HepG2 (cell line): Measurements from ENCODE around the gene MPZL3. TPM values are rescaled to one million over a fixed set of nuclear protein-coding genes. Genes with fewer than 3 reads are reported as not detected.
A peak's percentile ranks its signal among the peaks of the same experiment; 100 is the strongest.

Source experiments
- CHD4 ChIP-seq: fragments of 200-600 bp; sonication (generic); IDR thresholded peaks from 2 replicates; pipeline ENCODE4 v1.7.0; 2017; ENCODE audit warnings: mild to moderate bottlenecking, low read length, borderline replicate concordance
- EP300 ChIP-seq, 3 experiments: sonication (generic) in 1 of 3; formaldehyde crosslinking in 1 of 3; IDR thresholded peaks; 2 replicates each; pipeline versions ENCODE4 v1.5.1 to v1.6.1; 2011 to 2020; ENCODE audit warnings: low read depth in 2 of 3, low read length in 2 of 3, borderline replicate concordance in 1 of 3, improper control_type of control experiment in 1 of 3, mild to moderate bottlenecking in 1 of 3, missing genetic modification reagents in 1 of 3, moderate library complexity in 1 of 3
- FOSL1 ChIP-seq: sonication (generic); formaldehyde crosslinking; IDR thresholded peaks from 2 replicates; pipeline ENCODE4 v1.9.0; 2021; ENCODE audit warnings: missing genetic modification reagents, borderline replicate concordance
- GABPB1 ChIP-seq: IDR thresholded peaks from 2 replicates; pipeline ENCODE4 v1.6.1; 2016; ENCODE audit warnings: mild to moderate bottlenecking, missing genetic modification reagents, moderate library complexity, missing compliant biosample characterization
- KAT8 ChIP-seq: IDR thresholded peaks from 2 replicates; pipeline ENCODE4 v1.6.1; 2016; ENCODE audit warnings: missing genetic modification reagents, missing compliant biosample characterization
- NFIC ChIP-seq: IDR thresholded peaks from 2 replicates; pipeline ENCODE4 v1.6.1; 2012; ENCODE audit warnings: mild to moderate bottlenecking, low read length, inconsistent platforms
- NR2F1 ChIP-seq, 2 experiments: fragments of 450-650 bp in 1 of 2; formaldehyde crosslinking in 1 of 2; IDR thresholded peaks; 2 replicates each; pipeline versions ENCODE4 v1.5.0 to v1.6.1; 2016 to 2020; ENCODE audit warnings: mild to moderate bottlenecking in 1 of 2, missing compliant biosample characterization in 1 of 2, missing genetic modification reagents in 1 of 2, moderate library complexity in 1 of 2
- PCBP1 ChIP-seq: fragments of 200-400 bp; formaldehyde crosslinking; IDR thresholded peaks from 2 replicates; pipeline ENCODE4 v1.6.1; 2017; ENCODE audit warnings: mild to moderate bottlenecking, low read depth, low read length, borderline replicate concordance
- SALL1 ChIP-seq: sonication (generic); formaldehyde crosslinking; IDR thresholded peaks from 2 replicates; pipeline ENCODE4 v1.8.0; 2022; ENCODE audit warnings: mild to moderate bottlenecking, missing genetic modification reagents
- SRF ChIP-seq: IDR thresholded peaks from 2 replicates; pipeline ENCODE4 v1.6.1; 2011; ENCODE audit warnings: mild to moderate bottlenecking, low read depth, low read length, moderate library complexity
- TCF7L2 ChIP-seq: IDR thresholded peaks from 2 replicates; pipeline ENCODE4 v1.6.1; 2011; ENCODE audit warnings: mild to moderate bottlenecking, low read depth, low read length, moderate library complexity
- ZBTB43 ChIP-seq: sonication (generic); formaldehyde crosslinking; conservative IDR thresholded peaks from 2 replicates; pipeline ENCODE4 v1.4.0; 2020; ENCODE audit warnings: missing genetic modification reagents
- ZMYM2 ChIP-seq: sonication (generic); formaldehyde crosslinking; IDR thresholded peaks from 2 replicates; pipeline ENCODE4 v1.8.0; 2022; ENCODE audit warnings: mild to moderate bottlenecking, missing genetic modification reagents
- ZNF235 ChIP-seq: sonication (generic); formaldehyde crosslinking; IDR thresholded peaks from 2 replicates; pipeline ENCODE4 v1.8.1; 2023; ENCODE audit warnings: mild to moderate bottlenecking, missing genetic modification reagents, borderline replicate concordance
- ZNF350 ChIP-seq: sonication (generic); formaldehyde crosslinking; IDR thresholded peaks from 2 replicates; pipeline ENCODE4 v1.4.0; 2020; ENCODE audit warnings: mild to moderate bottlenecking, low read depth, missing genetic modification reagents, borderline replicate concordance
- ZNF468 ChIP-seq: sonication (generic); formaldehyde crosslinking; IDR thresholded peaks from 2 replicates; pipeline ENCODE4 v1.8.0; 2022; ENCODE audit warnings: mild to moderate bottlenecking, moderate library complexity, missing genetic modification reagents
- ZNF691 ChIP-seq: sonication (generic); formaldehyde crosslinking; IDR thresholded peaks from 2 replicates; pipeline ENCODE4 v1.4.0; 2020; ENCODE audit warnings: missing genetic modification reagents, low read depth, mild to moderate bottlenecking, borderline replicate concordance
- polyA plus RNA-seq, 8 experiments: library from polyadenylated mRNA; depleted of rRNA in 3 of 8; stranded (reverse) in 7 of 8; unstranded in 1 of 8; fragments of >200 nt; fragmentation: Illumina TruSeq in 4 of 8; extraction: Trizol in 4 of 8; gene quantifications; 2 replicates each; pipeline versions ENCODE4 v1.2.1 to v1.2.3, GENCODE V29; 2011 to 2016; ENCODE audit warnings: low read depth in 4 of 8, missing spikeins in 1 of 8, mixed read lengths in 1 of 8; ENCODE audit not compliant: insufficient read depth in 1 of 8
- total RNA-seq, 5 experiments: library from RNA; depleted of rRNA; stranded (reverse); fragments of >200 nt; fragmentation: Illumina TruSeq; extraction: Trizol; gene quantifications; 2 replicates each; pipeline ENCODE4 v1.2.3, GENCODE V29; 2016; ENCODE audit warnings: low read depth in 1 of 5
- TF ChIP-seq, protein P1 (sequence below): fragments of 450-650 bp; IDR thresholded peaks from 2 replicates; pipeline ENCODE4 v1.6.1; 2016
- TF ChIP-seq, protein P2 (sequence below), 2 experiments: IDR thresholded peaks; 2 replicates each; pipeline ENCODE4 v1.6.1; 2011 to 2012; ENCODE audit warnings: low read length in 2 of 2, borderline replicate concordance in 1 of 2, low read depth in 1 of 2, mild to moderate bottlenecking in 1 of 2, moderate library complexity in 1 of 2

MPZL3 gene
- total and polyA plus RNA-seq, 2 of the 13 experiments (the other 11 are each of a cell fraction or from before 2014, with no cell fraction given): 5.3 to 9.3 TPM

- TF ChIP-seq CHD4 (no peak; the same call in 1 of the 2 replicates), NR2F1 (CRISPR knock-in tag; IDR thresholded peaks at IDR 0.05) (no peak), KAT8 (CRISPR knock-in tag) (peak; percentile 97), ZNF468 (no peak), NFIC (peak; percentile 70), SRF (no peak), FOSL1 (CRISPR knock-in tag) (no peak), PCBP1 (no peak), ZNF691 (CRISPR knock-in tag) (no peak), ZNF350 (CRISPR knock-in tag) (peak; percentile 77; the same call in 1 of the 2 replicates), ZMYM2 (CRISPR knock-in tag) (no peak), GABPB1 (CRISPR knock-in tag) (peak; percentile 98), TCF7L2 (no peak), ZBTB43 (0 out of 2 replicates have a peak, but pooled peaks have one; percentile 33), ZNF235 (CRISPR knock-in tag) (no peak), EP300 (IDR thresholded peaks at IDR 0.05; ENCODE audit: low read depth in 2 of 2, low read length in 2 of 2) (no peak), EP300 (CRISPR knock-in tag; IDR thresholded peaks at IDR 0.05; ENCODE audit: borderline replicate concordance) (no peak), SALL1 (CRISPR knock-in tag) (peak; percentile 78)
- TF ChIP-seq, protein P1, sequence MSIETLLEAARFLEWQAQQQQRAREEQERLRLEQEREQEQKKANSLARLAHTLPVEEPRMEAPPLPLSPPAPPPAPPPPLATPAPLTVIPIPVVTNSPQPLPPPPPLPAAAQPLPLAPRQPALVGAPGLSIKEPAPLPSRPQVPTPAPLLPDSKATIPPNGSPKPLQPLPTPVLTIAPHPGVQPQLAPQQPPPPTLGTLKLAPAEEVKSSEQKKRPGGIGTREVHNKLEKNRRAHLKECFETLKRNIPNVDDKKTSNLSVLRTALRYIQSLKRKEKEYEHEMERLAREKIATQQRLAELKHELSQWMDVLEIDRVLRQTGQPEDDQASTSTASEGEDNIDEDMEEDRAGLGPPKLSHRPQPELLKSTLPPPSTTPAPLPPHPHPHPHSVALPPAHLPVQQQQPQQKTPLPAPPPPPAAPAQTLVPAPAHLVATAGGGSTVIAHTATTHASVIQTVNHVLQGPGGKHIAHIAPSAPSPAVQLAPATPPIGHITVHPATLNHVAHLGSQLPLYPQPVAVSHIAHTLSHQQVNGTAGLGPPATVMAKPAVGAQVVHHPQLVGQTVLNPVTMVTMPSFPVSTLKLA: no peak
- TF ChIP-seq, protein P2, sequence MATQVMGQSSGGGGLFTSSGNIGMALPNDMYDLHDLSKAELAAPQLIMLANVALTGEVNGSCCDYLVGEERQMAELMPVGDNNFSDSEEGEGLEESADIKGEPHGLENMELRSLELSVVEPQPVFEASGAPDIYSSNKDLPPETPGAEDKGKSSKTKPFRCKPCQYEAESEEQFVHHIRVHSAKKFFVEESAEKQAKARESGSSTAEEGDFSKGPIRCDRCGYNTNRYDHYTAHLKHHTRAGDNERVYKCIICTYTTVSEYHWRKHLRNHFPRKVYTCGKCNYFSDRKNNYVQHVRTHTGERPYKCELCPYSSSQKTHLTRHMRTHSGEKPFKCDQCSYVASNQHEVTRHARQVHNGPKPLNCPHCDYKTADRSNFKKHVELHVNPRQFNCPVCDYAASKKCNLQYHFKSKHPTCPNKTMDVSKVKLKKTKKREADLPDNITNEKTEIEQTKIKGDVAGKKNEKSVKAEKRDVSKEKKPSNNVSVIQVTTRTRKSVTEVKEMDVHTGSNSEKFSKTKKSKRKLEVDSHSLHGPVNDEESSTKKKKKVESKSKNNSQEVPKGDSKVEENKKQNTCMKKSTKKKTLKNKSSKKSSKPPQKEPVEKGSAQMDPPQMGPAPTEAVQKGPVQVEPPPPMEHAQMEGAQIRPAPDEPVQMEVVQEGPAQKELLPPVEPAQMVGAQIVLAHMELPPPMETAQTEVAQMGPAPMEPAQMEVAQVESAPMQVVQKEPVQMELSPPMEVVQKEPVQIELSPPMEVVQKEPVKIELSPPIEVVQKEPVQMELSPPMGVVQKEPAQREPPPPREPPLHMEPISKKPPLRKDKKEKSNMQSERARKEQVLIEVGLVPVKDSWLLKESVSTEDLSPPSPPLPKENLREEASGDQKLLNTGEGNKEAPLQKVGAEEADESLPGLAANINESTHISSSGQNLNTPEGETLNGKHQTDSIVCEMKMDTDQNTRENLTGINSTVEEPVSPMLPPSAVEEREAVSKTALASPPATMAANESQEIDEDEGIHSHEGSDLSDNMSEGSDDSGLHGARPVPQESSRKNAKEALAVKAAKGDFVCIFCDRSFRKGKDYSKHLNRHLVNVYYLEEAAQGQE (IDR thresholded peaks at IDR 0.05; ENCODE audit: borderline replicate concordance in 1 of 2, low read depth in 1 of 2, low read length in 2 of 2): 0 out of 4 replicates have a peak, but pooled peaks of 1 of the 2 experiments have one; percentile 11
Measured at GRCh38 chr11:118251858-118252652, at the start of gene MPZL3 (continued).
